ENCODE data around the gene EIF4G2. TPM values are rescaled to one million over a fixed set of nuclear protein-coding genes. Genes with fewer than 3 reads are reported as not detected.

EIF4G2 gene
- total and polyA plus RNA-seq, 2 of the 8 experiments (the other 6 are each of a cell fraction or from before 2014, with no cell fraction given), result 438 to 964 TPM

DNA sequence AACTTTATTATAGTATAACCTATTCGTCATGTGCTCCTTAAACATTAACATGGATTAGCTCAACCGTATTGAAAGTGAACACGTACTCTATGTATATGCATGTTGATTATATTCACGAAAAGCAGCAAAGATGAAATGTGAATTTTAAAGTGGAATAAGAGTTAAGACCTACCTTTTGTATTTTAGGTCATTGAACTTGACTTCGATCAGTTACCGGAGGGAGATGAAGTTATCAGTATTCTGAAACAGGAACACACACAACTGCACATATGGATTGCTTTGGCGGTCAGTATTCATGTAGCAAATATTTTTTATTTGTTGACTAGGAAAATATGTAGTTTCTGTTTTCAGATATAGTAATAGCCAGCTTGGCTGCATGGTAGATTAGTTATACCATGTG is 56.2 kb downstream of the EIF4G2 start:
- Histone ChIP-seq H4K20me1 (replicated peaks in 1 of 2; ENCODE audit: control insufficient read depth in 1 of 2, insufficient read depth in 2 of 2, low read length in 2 of 2) (no peaks in the 10 kb centered on the region), H3K27ac (ENCODE audit: low read depth, low read length) (no peak overlapping the region), H3K18ac (ENCODE audit: extremely low read depth, low read length) (no peak overlapping the region), H3K79me2 (ENCODE audit: control insufficient read depth in 1 of 2, insufficient read depth in 2 of 2, low read length in 2 of 2) (peaks cover 0 to 14% of the 10 kb centered on the region in 2 experiments; a peak in 2 of 4 replicates), H2AFZ (ENCODE audit: low read length) (no peak overlapping the region), H3K9me3 (ENCODE audit: insufficient read depth in 2 of 2, low read depth in 1 of 2, low read length in 1 of 2) (no peaks in the 10 kb centered on the region), H4K8ac (ENCODE audit: extremely low read depth, insufficient read depth, low read length) (no peak overlapping the region), H3K4me1 (replicated peaks in 1 of 4; ENCODE audit: control insufficient read depth in 3 of 4, insufficient read depth in 4 of 4, low read length in 3 of 4) (peaks cover 0 to 4% (median 1%) of the 10 kb centered on the region in 4 experiments; a peak in 2 of 7 replicates), H3K79me1 (ENCODE audit: low read depth, low read length) (0 out of 2 replicates have a peak, but pooled peaks cover 2% of the 10 kb centered on the region), H2BK20ac (ENCODE audit: low read length) (no peak overlapping the region), H3K36me3 (ENCODE audit: control insufficient read depth in 2 of 4, insufficient read depth in 4 of 4, low read length in 3 of 4) (peaks cover 0 to 20% (median 11%) of the 10 kb centered on the region in 4 experiments; a peak in 7 of 8 replicates), H3K4me2 (ENCODE audit: insufficient read depth in 1 of 2, low read depth in 2 of 2, low read length in 2 of 2) (peak overlapping the region; percentile 85; a peak in 3 of 4 replicates), H2BK15ac (ENCODE audit: low read length) (no peak overlapping the region), H3K9ac (replicated peaks in 1 of 4; ENCODE audit: extremely low read depth in 1 of 4, low read depth in 3 of 4, low read length in 3 of 4) (no peak overlapping the region), H2BK12ac (ENCODE audit: low read depth, low read length) (no peak overlapping the region), H3K56ac (replicated peaks; ENCODE audit: insufficient read length, low read depth, low read length) (no peak overlapping the region), H4K91ac (replicated peaks; ENCODE audit: insufficient read length, low read length) (no peak overlapping the region), H3K14ac (ENCODE audit: insufficient read length) (no peak overlapping the region), H3K23ac (ENCODE audit: insufficient read length) (no peak overlapping the region), H3K4ac (replicated peaks; ENCODE audit: insufficient read length, low read depth, low read length) (no peak overlapping the region), H2BK5ac (ENCODE audit: low read depth, low read length) (no peak overlapping the region), H4K5ac (ENCODE audit: insufficient read length, low read depth, low read length) (no peak overlapping the region), H3K27me3 (replicated peaks in 1 of 4; ENCODE audit: control insufficient read depth in 3 of 4, extremely low read depth in 1 of 4, insufficient read depth in 3 of 4, low read length in 3 of 4) (no peaks in the 10 kb centered on the region), H2AK5ac (ENCODE audit: low read depth, low read length) (no peak overlapping the region), H3K23me2 (ENCODE audit: low read depth, low read length) (peaks cover 3% of the 10 kb centered on the region; the same call in 1 of the 2 replicates), H2BK120ac (replicated peaks; ENCODE audit: low read depth, low read length) (no peak overlapping the region), H3K4me3 (ENCODE audit: extremely low read depth in 1 of 4, insufficient read depth in 2 of 4, low read depth in 3 of 4, low read length in 4 of 4) (peak overlapping the region in 2 of 4 experiments; percentile 75 to 76; a peak in 3 of 8 replicates)
- ChIA-PET POLR2A (ENCODE audit: partially characterized antibody) (no interaction called here), CTCF (ENCODE audit: partially characterized antibody) (no interaction called here)
- DNase-seq (ENCODE audit: low read depth in 1 of 2, low spot score in 2 of 2) (no peak), FAIRE-seq (no peak)
- 82% methylated on average over 7 of the region's 7 CpGs; no CpG with 5 or more reads in 1 of the 2 experiments for WGBS, 2 experiments (ENCODE audit: extremely low coverage in 1 of 2, insufficient coverage in 1 of 2, insufficient read length in 1 of 2, insufficient replicate concordance in 2 of 2, low coverage in 1 of 2, low lambda C conversion rate in 2 of 2, missing lambda C conversion rate in 1 of 2)
- no peak for TF ChIP-seq POU5F1 (IDR thresholded peaks at IDR 0.05; ENCODE audit: low read depth, low read length)
- TF ChIP-seq EP300 (IDR thresholded peaks at IDR 0.05; ENCODE audit: borderline replicate concordance in 1 of 2, low read depth in 2 of 2, low read length in 2 of 2), result no peak
- TF ChIP-seq EGR1 (IDR thresholded peaks at IDR 0.05; ENCODE audit: borderline replicate concordance, low read depth, low read length), result no peak
- TF ChIP-seq SP4 (IDR thresholded peaks at IDR 0.05; ENCODE audit: low read length), result no peak
- TF ChIP-seq, protein P1, sequence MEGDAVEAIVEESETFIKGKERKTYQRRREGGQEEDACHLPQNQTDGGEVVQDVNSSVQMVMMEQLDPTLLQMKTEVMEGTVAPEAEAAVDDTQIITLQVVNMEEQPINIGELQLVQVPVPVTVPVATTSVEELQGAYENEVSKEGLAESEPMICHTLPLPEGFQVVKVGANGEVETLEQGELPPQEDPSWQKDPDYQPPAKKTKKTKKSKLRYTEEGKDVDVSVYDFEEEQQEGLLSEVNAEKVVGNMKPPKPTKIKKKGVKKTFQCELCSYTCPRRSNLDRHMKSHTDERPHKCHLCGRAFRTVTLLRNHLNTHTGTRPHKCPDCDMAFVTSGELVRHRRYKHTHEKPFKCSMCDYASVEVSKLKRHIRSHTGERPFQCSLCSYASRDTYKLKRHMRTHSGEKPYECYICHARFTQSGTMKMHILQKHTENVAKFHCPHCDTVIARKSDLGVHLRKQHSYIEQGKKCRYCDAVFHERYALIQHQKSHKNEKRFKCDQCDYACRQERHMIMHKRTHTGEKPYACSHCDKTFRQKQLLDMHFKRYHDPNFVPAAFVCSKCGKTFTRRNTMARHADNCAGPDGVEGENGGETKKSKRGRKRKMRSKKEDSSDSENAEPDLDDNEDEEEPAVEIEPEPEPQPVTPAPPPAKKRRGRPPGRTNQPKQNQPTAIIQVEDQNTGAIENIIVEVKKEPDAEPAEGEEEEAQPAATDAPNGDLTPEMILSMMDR (IDR thresholded peaks at IDR 0.05; ENCODE audit: control extremely low read depth in 1 of 3, insufficient read depth in 1 of 3, low read depth in 1 of 3, low read length in 3 of 3), result no peak
- no peak for TF ChIP-seq KDM1A (IDR thresholded peaks at IDR 0.05; ENCODE audit: borderline replicate concordance, low read length)
- no peak for TF ChIP-seq CEBPB (IDR thresholded peaks at IDR 0.05; ENCODE audit: low read depth, low read length)
- TF ChIP-seq KDM4A (IDR thresholded peaks at IDR 0.05; ENCODE audit: low read depth, low read length, severe bottlenecking), result no peak
- TF ChIP-seq TCF12 (IDR thresholded peaks at IDR 0.05; ENCODE audit: low read depth, low read length), result no peak
- no peak for TF ChIP-seq YY1 (IDR thresholded peaks at IDR 0.05; ENCODE audit: low read depth, low read length)
- no peak for TF ChIP-seq CHD2 (IDR thresholded peaks at IDR 0.05; ENCODE audit: low read length)
- TF ChIP-seq RNF2 (IDR thresholded peaks at IDR 0.05; ENCODE audit: borderline replicate concordance, low read depth, low read length, missing control alignments, poor library complexity, severe bottlenecking), result no peak

Data from H1 (cell line).